ENCODE results near the gene CDC34.

The CDC34 gene

DNA sequence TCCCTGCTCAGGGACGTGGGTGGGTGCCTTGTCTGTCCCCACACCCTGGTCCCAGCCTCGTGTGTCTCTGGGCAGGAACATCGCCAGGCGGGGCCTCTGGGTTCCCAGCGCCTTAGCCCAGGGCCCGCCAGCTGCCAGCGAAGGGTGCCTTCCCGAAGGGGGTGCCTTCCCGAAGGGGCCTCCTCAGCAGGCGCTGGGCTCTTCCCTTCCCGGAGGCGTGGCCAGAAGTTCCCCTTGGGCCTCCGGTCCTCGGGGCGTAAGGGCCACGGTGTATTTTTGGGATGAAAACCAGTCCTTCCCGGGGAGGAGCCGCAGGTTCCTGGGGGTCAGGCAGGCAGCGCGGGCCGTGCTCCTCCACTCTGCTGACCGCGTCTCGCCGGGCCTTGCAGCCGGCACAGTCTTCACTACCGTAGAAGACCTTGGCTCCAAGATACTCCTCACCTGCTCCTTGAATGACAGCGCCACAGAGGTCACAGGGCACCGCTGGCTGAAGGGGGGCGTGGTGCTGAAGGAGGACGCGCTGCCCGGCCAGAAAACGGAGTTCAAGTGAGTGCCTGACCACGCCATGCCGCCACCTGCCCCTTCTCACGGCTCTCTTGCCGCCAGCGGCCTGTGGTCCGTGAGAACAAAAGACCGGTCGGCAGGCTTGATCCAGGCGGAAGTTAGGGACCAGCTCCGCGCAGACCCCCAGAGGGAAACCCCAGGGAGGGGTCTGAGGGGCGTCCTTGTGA, 47.7 kb downstream of the CDC34 start:
- no peak overlapping the region for H3K9ac ChIP-seq (ENCODE audit: low read depth, low read length)
- TF ChIP-seq, protein P1, sequence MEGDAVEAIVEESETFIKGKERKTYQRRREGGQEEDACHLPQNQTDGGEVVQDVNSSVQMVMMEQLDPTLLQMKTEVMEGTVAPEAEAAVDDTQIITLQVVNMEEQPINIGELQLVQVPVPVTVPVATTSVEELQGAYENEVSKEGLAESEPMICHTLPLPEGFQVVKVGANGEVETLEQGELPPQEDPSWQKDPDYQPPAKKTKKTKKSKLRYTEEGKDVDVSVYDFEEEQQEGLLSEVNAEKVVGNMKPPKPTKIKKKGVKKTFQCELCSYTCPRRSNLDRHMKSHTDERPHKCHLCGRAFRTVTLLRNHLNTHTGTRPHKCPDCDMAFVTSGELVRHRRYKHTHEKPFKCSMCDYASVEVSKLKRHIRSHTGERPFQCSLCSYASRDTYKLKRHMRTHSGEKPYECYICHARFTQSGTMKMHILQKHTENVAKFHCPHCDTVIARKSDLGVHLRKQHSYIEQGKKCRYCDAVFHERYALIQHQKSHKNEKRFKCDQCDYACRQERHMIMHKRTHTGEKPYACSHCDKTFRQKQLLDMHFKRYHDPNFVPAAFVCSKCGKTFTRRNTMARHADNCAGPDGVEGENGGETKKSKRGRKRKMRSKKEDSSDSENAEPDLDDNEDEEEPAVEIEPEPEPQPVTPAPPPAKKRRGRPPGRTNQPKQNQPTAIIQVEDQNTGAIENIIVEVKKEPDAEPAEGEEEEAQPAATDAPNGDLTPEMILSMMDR (IDR thresholded peaks at IDR 0.05; ENCODE audit: borderline replicate concordance, extremely low read depth, low read length, poor library complexity, severe bottlenecking): no peak
- TF ChIP-seq EZH2 (IDR thresholded peaks at IDR 0.05; ENCODE audit: borderline replicate concordance, low read depth, low read length, severe bottlenecking): no peak
- H3K4me2 ChIP-seq (ENCODE audit: insufficient read depth, low read length): no peak overlapping the region
- no peaks in the 10 kb centered on the region for H3K9me3 ChIP-seq (ENCODE audit: insufficient read depth, low read length, severe bottlenecking)
- no peak overlapping the region for H3K4me3 ChIP-seq (ENCODE audit: low read depth in 1 of 2, low read length in 2 of 2)
- peaks cover 88% of the 10 kb centered on the region for H4K20me1 ChIP-seq (ENCODE audit: insufficient read depth, low read length)
- DNase-seq: no peak
- no peak overlapping the region for H3K27ac ChIP-seq (ENCODE audit: low read length)
- H2AFZ ChIP-seq (ENCODE audit: low read depth, low read length): no peak overlapping the region
- H3K4me1 ChIP-seq (ENCODE audit: insufficient read depth, low read length): peaks cover 21% of the 10 kb centered on the region
- no peaks in the 10 kb centered on the region for H3K27me3 ChIP-seq (ENCODE audit: insufficient read depth, low read length, poor library complexity)
- H3K36me3 ChIP-seq (ENCODE audit: insufficient read depth, low read length): peaks cover 73% of the 10 kb centered on the region
- no peak for ATAC-seq (ENCODE audit: insufficient read depth, low read depth)
- peaks cover 66% of the 10 kb centered on the region for H3K79me2 ChIP-seq (ENCODE audit: insufficient read depth, low read length)

DNA sequence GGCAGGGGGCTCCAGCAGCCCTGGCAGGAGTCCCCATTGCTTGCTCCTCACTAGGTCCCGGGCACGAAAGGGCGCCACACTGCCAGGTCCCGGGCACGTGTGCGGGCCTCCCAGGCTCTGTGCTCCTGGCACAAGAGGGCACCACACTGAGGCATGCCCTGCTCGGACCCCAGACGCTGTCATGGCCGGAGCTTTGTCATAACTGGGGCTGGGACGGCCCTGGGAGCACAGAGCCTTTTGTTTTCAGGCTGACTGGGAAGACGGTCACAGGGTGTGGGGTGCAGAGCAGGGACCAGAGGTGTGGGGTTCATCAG, 48.2 kb downstream of the CDC34 start:
- Histone ChIP-seq H2AFZ (ENCODE audit: low read depth, low read length) (no peak overlapping the region), H3K4me3 (ENCODE audit: low read depth in 1 of 2, low read length in 2 of 2) (no peak overlapping the region), H3K79me2 (ENCODE audit: insufficient read depth, low read length) (peaks cover 61% of the 10 kb centered on the region), H3K4me2 (ENCODE audit: insufficient read depth, low read length) (no peak overlapping the region), H3K9me3 (ENCODE audit: insufficient read depth, low read length, severe bottlenecking) (no peaks in the 10 kb centered on the region), H3K36me3 (ENCODE audit: insufficient read depth, low read length) (peaks cover 69% of the 10 kb centered on the region), H3K27me3 (ENCODE audit: insufficient read depth, low read length, poor library complexity) (no peaks in the 10 kb centered on the region), H3K27ac (ENCODE audit: low read length) (no peak overlapping the region), H3K9ac (ENCODE audit: low read depth, low read length) (no peak overlapping the region), H3K4me1 (ENCODE audit: insufficient read depth, low read length) (peaks cover 16% of the 10 kb centered on the region), H4K20me1 (ENCODE audit: insufficient read depth, low read length) (peaks cover 88% of the 10 kb centered on the region)
- DNase-seq (no peak), ATAC-seq (ENCODE audit: insufficient read depth, low read depth) (no peak)
- TF ChIP-seq EZH2 (IDR thresholded peaks at IDR 0.05; ENCODE audit: borderline replicate concordance, low read depth, low read length, severe bottlenecking): no peak
- TF ChIP-seq, protein P1 (IDR thresholded peaks at IDR 0.05; ENCODE audit: borderline replicate concordance, extremely low read depth, low read length, poor library complexity, severe bottlenecking): no peak

DNA sequence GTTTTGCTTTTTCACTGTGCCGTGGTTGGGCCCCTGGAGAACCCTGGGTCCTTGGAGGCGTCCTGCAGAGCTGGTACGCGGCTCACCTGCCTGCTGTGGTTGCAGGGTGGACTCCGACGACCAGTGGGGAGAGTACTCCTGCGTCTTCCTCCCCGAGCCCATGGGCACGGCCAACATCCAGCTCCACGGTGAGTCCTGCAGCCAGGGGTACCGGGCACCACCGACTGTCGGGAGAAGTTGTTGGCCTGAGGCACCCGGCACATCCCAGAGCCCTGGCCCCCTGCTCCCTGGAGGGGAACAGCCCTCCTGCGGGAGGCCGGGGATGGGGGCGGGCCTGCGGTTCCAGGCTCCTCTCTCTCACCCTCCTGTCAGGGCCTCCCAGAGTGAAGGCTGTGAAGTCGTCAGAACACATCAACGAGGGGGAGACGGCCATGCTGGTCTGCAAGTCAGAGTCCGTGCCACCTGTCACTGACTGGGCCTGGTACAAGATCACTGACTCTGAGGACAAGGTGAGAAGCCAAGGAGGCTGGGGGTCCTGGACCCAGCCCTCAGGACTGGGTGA, 48.8 kb downstream of the CDC34 start:
- H3K4me2 ChIP-seq (ENCODE audit: insufficient read depth, low read length): no peak overlapping the region
- no peak overlapping the region for H3K9ac ChIP-seq (ENCODE audit: low read depth, low read length)
- no peak overlapping the region for H3K4me3 ChIP-seq (ENCODE audit: low read depth in 1 of 2, low read length in 2 of 2)
- peaks cover 55% of the 10 kb centered on the region for H3K79me2 ChIP-seq (ENCODE audit: insufficient read depth, low read length)
- no peaks in the 10 kb centered on the region for H3K9me3 ChIP-seq (ENCODE audit: insufficient read depth, low read length, severe bottlenecking)
- peaks cover 65% of the 10 kb centered on the region for H3K36me3 ChIP-seq (ENCODE audit: insufficient read depth, low read length)
- ATAC-seq (ENCODE audit: insufficient read depth, low read depth): no peak
- no peak for TF ChIP-seq EZH2 (IDR thresholded peaks at IDR 0.05; ENCODE audit: borderline replicate concordance, low read depth, low read length, severe bottlenecking)
- TF ChIP-seq, protein P1 (IDR thresholded peaks at IDR 0.05; ENCODE audit: borderline replicate concordance, extremely low read depth, low read length, poor library complexity, severe bottlenecking): no peak
- no peak overlapping the region for H3K27ac ChIP-seq (ENCODE audit: low read length)
- H4K20me1 ChIP-seq (ENCODE audit: insufficient read depth, low read length): peaks cover 83% of the 10 kb centered on the region
- no peaks in the 10 kb centered on the region for H3K27me3 ChIP-seq (ENCODE audit: insufficient read depth, low read length, poor library complexity)
- no peak for DNase-seq
- H2AFZ ChIP-seq (ENCODE audit: low read depth, low read length): no peak overlapping the region
- H3K4me1 ChIP-seq (ENCODE audit: insufficient read depth, low read length): peaks cover 11% of the 10 kb centered on the region; the same call in 1 of the 2 replicates

Data from DND-41 (cell line).